Cardiac fibroblast (primary cell): ENCODE measurements around the gene PARD6G.

Experiments
- DNase-seq, 2 donors: peaks; one replicate each; pipeline versions ENCODE4 v3.0.0 to v3.0.0-alpha.2; 2010; ENCODE audit warnings: low read depth in 2 of 2
- H3K4me3 ChIP-seq, 2 donors: replicated peaks in 1 of 2; 1 replicate in 1 of 2; 2 replicates in 1 of 2; pipeline ENCODE4 v1.5.1; 2011; ENCODE audit warnings: low read depth in 2 of 2, low read length in 2 of 2, mild to moderate bottlenecking in 2 of 2, moderate library complexity in 1 of 2
- CTCF ChIP-seq: IDR thresholded peaks from one replicate; pipeline ENCODE4 v1.5.1; 2011; ENCODE audit warnings: low read depth, mild to moderate bottlenecking, low read length, inconsistent platforms

Gene PARD6G

GRCh38 chr18:80194874-80195570 lies 52.3 kb downstream of the PARD6G start:
- no peak for TF ChIP-seq CTCF
- DNase-seq = no peak
- H3K4me3 ChIP-seq = no peak overlapping the region

GRCh38 chr18:80193701-80194100 lies 53.6 kb downstream of the PARD6G start:
- no peak overlapping the region for H3K4me3 ChIP-seq
- no peak for TF ChIP-seq CTCF
- no peak for DNase-seq

- H3K4me3 ChIP-seq = no peak overlapping the region
- DNase-seq = no peak
- TF ChIP-seq CTCF = no peak
These were observed 54.5 kb downstream of the PARD6G start for GRCh38 chr18:80192653-80193385.

- DNase-seq = no peak
- no peak overlapping the region for H3K4me3 ChIP-seq
- TF ChIP-seq CTCF = no peak
These were observed 55.2 kb downstream of the PARD6G start for GRCh38 chr18:80191907-80192652.

GRCh38 chr18:80191264-80191663 lies 56.0 kb downstream of the PARD6G start:
- TF ChIP-seq CTCF = no peak
- DNase-seq = no peak
- no peak overlapping the region for H3K4me3 ChIP-seq

- DNase-seq = no peak
- TF ChIP-seq CTCF = no peak
- H3K4me3 ChIP-seq = no peak overlapping the region
These were observed 57.0 kb downstream of the PARD6G start for GRCh38 chr18:80190311-80190710.
